PC-3 (cell line): ENCODE measurements around the gene TPST1.

Experiments used
- EZH2 ChIP-seq: fragments of 300-600 bp; sonication (generic); IDR thresholded peaks from one replicate; pipeline ENCODE4 v1.6.1; 2017; ENCODE audit warnings: antibody characterized with exemption, mild to moderate bottlenecking, low read length; ENCODE audit not compliant: unreplicated experiment
- EZH2phosphoT487 ChIP-seq: fragments of 300-600 bp; sonication (generic); IDR thresholded peaks from 2 replicates; pipeline ENCODE4 v1.6.1; 2018; ENCODE audit warnings: mild to moderate bottlenecking, antibody characterized with exemption, low read length, borderline replicate concordance

DNA sequence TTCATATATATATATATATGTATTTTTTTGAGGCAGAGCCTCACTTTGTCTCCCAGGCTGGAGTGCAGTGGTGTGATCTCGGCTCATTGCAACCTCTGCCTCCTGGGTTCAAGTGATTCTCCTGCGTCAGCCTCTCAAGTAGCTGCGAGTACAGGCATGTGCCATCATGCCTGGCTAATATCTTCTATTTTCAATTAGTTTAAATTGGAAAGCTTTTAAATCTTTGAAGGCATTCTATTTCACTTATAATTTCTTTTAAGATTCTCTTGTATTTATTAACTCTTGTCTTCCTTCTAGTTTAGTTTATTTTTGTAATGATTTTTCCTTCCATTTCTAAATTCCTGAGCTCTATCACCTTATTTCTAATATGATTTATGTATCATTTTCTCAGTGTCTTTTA is 71.2 kb downstream of the TPST1 start:
- TF ChIP-seq EZH2 (no peak), EZH2phosphoT487 (no peak)
